MM.1S (cell line): ENCODE measurements around the gene FAM107B.

ENCODE experiments used
- DNase-seq: peaks from one replicate; pipeline ENCODE4 v3.0.0-alpha.2; 2015
- H2AFZ ChIP-seq: fragments of 300-600 bp; sonication (generic); 2 replicates; pipeline ENCODE4 v1.6.0; 2016; ENCODE audit warnings: antibody characterized with exemption, low read length
- H3F3A ChIP-seq: fragments of 300-600 bp; sonication (generic); 2 replicates; pipeline ENCODE4 v1.6.1; 2016; ENCODE audit warnings: mild to moderate bottlenecking, antibody characterized with exemption, low read length, moderate library complexity, mixed read lengths; ENCODE audit not compliant: insufficient read depth
- H3K27ac ChIP-seq: fragments of 300-600 bp; sonication (generic); 2 replicates; pipeline ENCODE4 v1.5.1; 2016; ENCODE audit warnings: mild to moderate bottlenecking, low read length
- H3K27me3 ChIP-seq: fragments of 300-600 bp; sonication (generic); replicated peaks from 2 replicates; pipeline ENCODE4 v1.6.0; 2016; ENCODE audit warnings: low read length; ENCODE audit not compliant: insufficient read depth
- H3K36me3 ChIP-seq: fragments of 300-600 bp; sonication (generic); replicated peaks from 2 replicates; pipeline ENCODE4 v1.6.1; 2016; ENCODE audit warnings: mild to moderate bottlenecking, low read length, mixed read lengths; ENCODE audit not compliant: insufficient read depth
- H3K4me1 ChIP-seq: fragments of 300-600 bp; sonication (generic); 2 replicates; pipeline ENCODE4 v1.6.1; 2016; ENCODE audit warnings: low read length, mixed read lengths
- H3K4me2 ChIP-seq: fragments of 300-600 bp; sonication (generic); 2 replicates; pipeline ENCODE4 v1.6.0; 2016; ENCODE audit warnings: low read depth, low read length
- H3K4me3 ChIP-seq: fragments of 300-600 bp; sonication (generic); 2 replicates; pipeline ENCODE4 v1.5.1; 2016; ENCODE audit warnings: low read length, mixed read lengths
- H3K79me2 ChIP-seq: fragments of 300-600 bp; sonication (generic); 2 replicates; pipeline ENCODE4 v1.6.1; 2016; ENCODE audit warnings: mixed run types, low read length, mixed read lengths
- H3K9ac ChIP-seq: fragments of 300-600 bp; sonication (generic); 2 replicates; pipeline ENCODE4 v1.6.1; 2016; ENCODE audit warnings: low read length, mixed read lengths
- H3K9me2 ChIP-seq: fragments of 300-600 bp; sonication (generic); replicated peaks from 2 replicates; pipeline ENCODE4 v1.6.1; 2016; ENCODE audit warnings: mild to moderate bottlenecking, low read length, mixed read lengths; ENCODE audit not compliant: insufficient read depth
- H3K9me3 ChIP-seq: fragments of 300-600 bp; sonication (generic); replicated peaks from 2 replicates; pipeline ENCODE4 v1.6.1; 2016; ENCODE audit warnings: mild to moderate bottlenecking, low read length, mixed read lengths; ENCODE audit not compliant: insufficient read depth
- H4K20me1 ChIP-seq: fragments of 300-600 bp; sonication (generic); 2 replicates; pipeline ENCODE4 v1.6.1; 2016; ENCODE audit warnings: mild to moderate bottlenecking, low read length, moderate library complexity, mixed read lengths; ENCODE audit not compliant: insufficient read depth
- CTCF ChIP-seq: fragments of 300-600 bp; sonication (generic); IDR thresholded peaks from 2 replicates; pipeline ENCODE4 v1.5.1; 2016; ENCODE audit warnings: antibody characterized with exemption, low read length, mixed read lengths
- EZH2 ChIP-seq: fragments of 300-600 bp; sonication (generic); optimal IDR thresholded peaks from 2 replicates; pipeline ENCODE3; 2017; ENCODE audit warnings: low read depth, mild to moderate bottlenecking, antibody characterized with exemption, low read length, mixed read lengths
- EZH2phosphoT487 ChIP-seq: fragments of 300-600 bp; sonication (generic); IDR thresholded peaks from 2 replicates; pipeline ENCODE4 v1.6.1; 2018; ENCODE audit warnings: antibody characterized with exemption, low read length

The FAM107B gene

GRCh38 chr10:14724931-14725330 lies 49.8 kb downstream of the FAM107B start:
- 0 out of 2 replicates have a peak, but pooled peaks cover 5% of the 10 kb centered on the region for H3K4me1 ChIP-seq
- no peaks in the 10 kb centered on the region for H3K79me2 ChIP-seq
- TF ChIP-seq EZH2phosphoT487 (no peak), EZH2 (no peak), CTCF (no peak)
- H3K9me3 ChIP-seq, result no peaks in the 10 kb centered on the region
- H4K20me1 ChIP-seq, result no peaks in the 10 kb centered on the region
- no peaks in the 10 kb centered on the region for H3K9me2 ChIP-seq
- H3K4me3 ChIP-seq, result no peak overlapping the region
- H3K27ac ChIP-seq, result no peak overlapping the region
- DNase-seq, result no peak
- H2AFZ ChIP-seq, result no peak overlapping the region
- no peaks in the 10 kb centered on the region for H3F3A ChIP-seq
- H3K4me2 ChIP-seq, result no peak overlapping the region
- no peak overlapping the region for H3K9ac ChIP-seq
- H3K27me3 ChIP-seq, result no peaks in the 10 kb centered on the region
- no peaks in the 10 kb centered on the region for H3K36me3 ChIP-seq

GRCh38 chr10:14723052-14723689 lies 51.5 kb downstream of the FAM107B start:
- H3K79me2 ChIP-seq, result no peaks in the 10 kb centered on the region
- H2AFZ ChIP-seq, result no peak overlapping the region
- no peaks in the 10 kb centered on the region for H3K9me3 ChIP-seq
- H3K36me3 ChIP-seq, result no peaks in the 10 kb centered on the region
- DNase-seq, result no peak
- no peak for TF ChIP-seq EZH2
- TF ChIP-seq CTCF, result no peak
- TF ChIP-seq EZH2phosphoT487, result no peak
- H3K4me1 ChIP-seq, result 0 out of 2 replicates have a peak, but pooled peaks cover 5% of the 10 kb centered on the region
- no peaks in the 10 kb centered on the region for H3K9me2 ChIP-seq
- no peaks in the 10 kb centered on the region for H3K27me3 ChIP-seq
- no peak overlapping the region for H3K4me3 ChIP-seq
- no peak overlapping the region for H3K27ac ChIP-seq
- H3K9ac ChIP-seq, result no peak overlapping the region
- no peak overlapping the region for H3K4me2 ChIP-seq
- no peaks in the 10 kb centered on the region for H4K20me1 ChIP-seq
- H3F3A ChIP-seq, result no peaks in the 10 kb centered on the region

GRCh38 chr10:14717552-14717951 lies 57.1 kb downstream of the FAM107B start:
- Histone ChIP-seq H3K4me3 (no peak overlapping the region), H3K9me2 (no peaks in the 10 kb centered on the region), H3K36me3 (no peaks in the 10 kb centered on the region), H3K27me3 (no peaks in the 10 kb centered on the region), H3K9ac (no peak overlapping the region), H3K79me2 (no peaks in the 10 kb centered on the region), H3K9me3 (no peaks in the 10 kb centered on the region), H2AFZ (no peak overlapping the region), H3K4me1 (no peaks in the 10 kb centered on the region), H3F3A (no peaks in the 10 kb centered on the region), H3K4me2 (no peak overlapping the region), H4K20me1 (no peaks in the 10 kb centered on the region), H3K27ac (no peak overlapping the region)
- DNase-seq, result no peak
- TF ChIP-seq CTCF, result no peak
- no peak for TF ChIP-seq EZH2phosphoT487
- no peak for TF ChIP-seq EZH2
